AG08396 (cell line): ENCODE measurements around the gene LRP4.
"Not testable (repeated sequence)": the region's sequence is repeated elsewhere in the genome, so short reads cannot be mapped to it uniquely, and the experiment has no call there.

Experiments used
- DNase-seq: peaks from one replicate; pipeline ENCODE4 v3.0.0; 2012; ENCODE audit warnings: low spot score, mixed read lengths

LRP4 gene

GRCh38 chr11:46927928-46928327, 9.6 kb upstream of the LRP4 start:
- DNase-seq = not testable (repeated sequence)

- peak; percentile 93 for DNase-seq
These were observed 2.4 kb upstream of the LRP4 start for GRCh38 chr11:46920755-46921154.

- no peak for DNase-seq
These were observed 601 bp upstream of the LRP4 start for GRCh38 chr11:46918788-46919513.

- DNase-seq = no peak
These were observed 628 bp downstream of the LRP4 start for GRCh38 chr11:46917762-46918082.

GRCh38 chr11:46917109-46917761, 1.1 kb downstream of the LRP4 start:
- DNase-seq = no peak

GRCh38 chr11:46916286-46917108, 1.9 kb downstream of the LRP4 start:
- peak; percentile 83 for DNase-seq

- DNase-seq = no peak
These were observed 3.4 kb downstream of the LRP4 start for GRCh38 chr11:46914910-46915309.

GRCh38 chr11:46914363-46914762, 4.0 kb downstream of the LRP4 start:
- peak; percentile 77 for DNase-seq

GRCh38 chr11:46913484-46913883, 4.9 kb downstream of the LRP4 start:
- no peak for DNase-seq

GRCh38 chr11:46912526-46913150, 5.7 kb downstream of the LRP4 start:
- DNase-seq = no peak

GRCh38 chr11:46907606-46908005, 10.7 kb downstream of the LRP4 start:
- DNase-seq = no peak

GRCh38 chr11:46906609-46907041, 11.7 kb downstream of the LRP4 start:
- peak; percentile 48 for DNase-seq

- no peak for DNase-seq
These were observed 12.5 kb downstream of the LRP4 start for GRCh38 chr11:46905806-46906205.

GRCh38 chr11:46903846-46904245, 14.5 kb downstream of the LRP4 start:
- DNase-seq = no peak

GRCh38 chr11:46902694-46903093, 15.7 kb downstream of the LRP4 start:
- DNase-seq = no peak

- no peak for DNase-seq
These were observed 17.2 kb downstream of the LRP4 start for GRCh38 chr11:46901156-46901555.

GRCh38 chr11:46900091-46900746, 18.1 kb downstream of the LRP4 start:
- DNase-seq = no peak

GRCh38 chr11:46899501-46900025, 18.8 kb downstream of the LRP4 start:
- DNase-seq = no peak

GRCh38 chr11:46898396-46899095, 19.8 kb downstream of the LRP4 start:
- DNase-seq = no peak

GRCh38 chr11:46896719-46897406, 21.5 kb downstream of the LRP4 start:
- DNase-seq = peak; percentile 45
